Activated CD4-positive, alpha-beta T cell treated with anti-CD3 and anti-CD28 coated beads, Interleukin-2, Interleukin-4, amounts not matched to agents 100 ng/mL and 50 ng/mL, durations not matched to agents 16 hours and 8 hours (primary cell): ENCODE data around the gene STAT5B.
"Not testable (repeated sequence)": the region's sequence is repeated elsewhere in the genome, so short reads cannot be mapped to it uniquely, and the experiment has no call there.

ENCODE experiments used
- DNase-seq: peaks from one replicate; pipeline ENCODE4 v3.0.0-alpha.2; 2020; ENCODE audit warnings: low spot score

STAT5B gene

GRCh38 chr17:42233156-42233555, 43.0 kb downstream of the STAT5B start:
- no peak for DNase-seq

- peak; percentile 75 for DNase-seq
These were observed 46.0 kb downstream of the STAT5B start for GRCh38 chr17:42230225-42230624.

- DNase-seq = no peak
These were observed 48.1 kb downstream of the STAT5B start for GRCh38 chr17:42227849-42228700.

- DNase-seq = no peak
These were observed 50.5 kb downstream of the STAT5B start for GRCh38 chr17:42225646-42226045.

- DNase-seq = no peak
These were observed 51.5 kb downstream of the STAT5B start for GRCh38 chr17:42224651-42225050.

GRCh38 chr17:42221886-42222745, 54.1 kb downstream of the STAT5B start:
- DNase-seq = peak; percentile 46

- DNase-seq = not testable (repeated sequence)
These were observed 56.9 kb downstream of the STAT5B start for GRCh38 chr17:42219280-42219679.

GRCh38 chr17:42214156-42214555, 62.0 kb downstream of the STAT5B start:
- no peak for DNase-seq

GRCh38 chr17:42212382-42212781, 63.8 kb downstream of the STAT5B start:
- DNase-seq = no peak

GRCh38 chr17:42211921-42212341, 64.3 kb downstream of the STAT5B start:
- DNase-seq = not testable (repeated sequence)

- DNase-seq = no peak
These were observed 66.1 kb downstream of the STAT5B start for GRCh38 chr17:42210046-42210445.

GRCh38 chr17:42206153-42206612, 70.0 kb downstream of the STAT5B start:
- DNase-seq = not testable (repeated sequence)

GRCh38 chr17:42203354-42203753, 72.8 kb downstream of the STAT5B start:
- no peak for DNase-seq

GRCh38 chr17:42202696-42203095, 73.5 kb downstream of the STAT5B start:
- no peak for DNase-seq

GRCh38 chr17:42202159-42202558, 74.0 kb downstream of the STAT5B start:
- no peak for DNase-seq

GRCh38 chr17:42201458-42201772, 74.8 kb downstream of the STAT5B start:
- DNase-seq = no peak

GRCh38 chr17:42200706-42201457, 75.3 kb downstream of the STAT5B start:
- DNase-seq = no peak

- no peak for DNase-seq
These were observed 76.7 kb downstream of the STAT5B start for GRCh38 chr17:42199416-42200011.

- DNase-seq = no peak
These were observed 77.3 kb downstream of the STAT5B start for GRCh38 chr17:42198897-42199296.

- DNase-seq = no peak
These were observed 78.5 kb downstream of the STAT5B start for GRCh38 chr17:42197564-42198156.
